Esophagus squamous epithelium (tissue), 5 donors: ENCODE measurements around the gene CAMK1D. TPM values are rescaled to one million over a fixed set of nuclear protein-coding genes. Genes with fewer than 3 reads are reported as not detected.

Source experiments
- DNase-seq: peaks from one replicate; lab custom pipeline; 2025; lab: John Stamatoyannopoulos, UW
- H3K27ac ChIP-seq, 4 donors: fragments of 200-600 bp; sonication (generic); one replicate each; pipeline ENCODE4 v1.5.1; 2016 to 2019; ENCODE audit warnings: mild to moderate bottlenecking in 1 of 4
- H3K27me3 ChIP-seq, 4 donors: fragments of 200-600 bp; sonication (generic); 1 replicate in 3 of 4; 2 replicates in 1 of 4; pipeline versions ENCODE4 v1.5.1 to v1.6.0; 2017 to 2021; ENCODE audit warnings: antibody characterized with exemption in 1 of 4
- H3K36me3 ChIP-seq, 3 donors: fragments of 200-600 bp; sonication (generic); one replicate each; pipeline ENCODE4 v1.5.1; 2016 to 2019
- H3K4me1 ChIP-seq, 3 donors: fragments of 200-600 bp; sonication (generic); one replicate each; pipeline ENCODE4 v1.5.1; 2017 to 2019
- H3K4me3 ChIP-seq, 4 donors: fragments of 200-600 bp; sonication (generic); 1 replicate in 3 of 4; 2 replicates in 1 of 4; pipeline ENCODE4 v1.5.1; 2016 to 2019; ENCODE audit warnings: mild to moderate bottlenecking in 2 of 4, moderate library complexity in 1 of 4
- H3K9me3 ChIP-seq, 3 donors: fragments of 200-600 bp; sonication (generic); one replicate each; pipeline ENCODE4 v1.5.1; 2016 to 2019
- POLR2A ChIP-seq, 4 donors: fragments of 450-650 bp; IDR thresholded peaks; one replicate each; pipeline ENCODE4 v1.6.1; 2017; ENCODE audit warnings: antibody characterized with exemption in 4 of 4, mild to moderate bottlenecking in 4 of 4, moderate library complexity in 3 of 4
- WGBS, 2 donors: methylation state at CpG; one replicate each; pipeline ENCODE4 v1.1.5; 2018; 5-methylcytosine and 5-hydroxymethylcytosine counted together
- intact Hi-C: fragments of 100-400 bp; cut with DNase I; formaldehyde crosslinking; loops from one replicate; pipeline ENCODE4 v1.15.0; 2022
- total RNA-seq, 4 donors: library from RNA; depleted of rRNA; stranded (reverse); fragments of >200 nt; gene quantifications; one replicate each; pipeline ENCODE4 v1.1.0, GENCODE V29; 2016
- TF ChIP-seq, protein P1 (sequence below), 6 experiments: fragments of 450-650 bp in 4 of 6; fragments of 200-600 bp in 2 of 6; sonication (generic) in 2 of 6; IDR thresholded peaks; one replicate each; pipeline ENCODE4 v1.5.1; 2016 to 2019; ENCODE audit warnings: antibody characterized with exemption in 6 of 6, mild to moderate bottlenecking in 4 of 6, moderate library complexity in 4 of 6
- donor health status: DM: yes; HTN: yes; CAD: no.

The CAMK1D gene
- total RNA-seq, 4 donors from 2014 or later, result 3.8 to 11.8 (median 9.9) TPM

DNA sequence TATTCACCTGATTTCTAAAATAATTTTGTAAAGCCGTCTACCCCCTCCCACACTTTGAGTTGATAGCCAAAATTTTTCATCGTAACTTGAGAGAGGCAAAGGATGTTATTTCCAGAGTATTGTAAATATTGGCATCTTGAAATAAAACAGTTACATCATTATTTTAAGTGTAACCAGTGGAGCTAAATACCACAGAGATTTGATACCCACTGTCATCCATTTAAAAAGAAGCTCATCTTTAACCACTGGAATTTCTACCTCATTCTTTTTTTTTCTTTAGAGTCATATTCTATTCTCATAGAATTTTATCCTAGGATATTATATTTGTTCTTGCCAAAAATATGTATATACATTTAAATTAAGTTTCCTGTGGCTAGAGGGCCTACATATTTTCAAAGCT is 48.6 kb downstream of the CAMK1D start:
- no peak for DNase-seq
- WGBS, 2 donors, result 76 to 80% methylated on average over 2 of the region's 2 CpGs
- H3K4me1 ChIP-seq, result peaks cover 0 to 5% (median 0%) of the 10 kb centered on the region in 3 donors

DNA sequence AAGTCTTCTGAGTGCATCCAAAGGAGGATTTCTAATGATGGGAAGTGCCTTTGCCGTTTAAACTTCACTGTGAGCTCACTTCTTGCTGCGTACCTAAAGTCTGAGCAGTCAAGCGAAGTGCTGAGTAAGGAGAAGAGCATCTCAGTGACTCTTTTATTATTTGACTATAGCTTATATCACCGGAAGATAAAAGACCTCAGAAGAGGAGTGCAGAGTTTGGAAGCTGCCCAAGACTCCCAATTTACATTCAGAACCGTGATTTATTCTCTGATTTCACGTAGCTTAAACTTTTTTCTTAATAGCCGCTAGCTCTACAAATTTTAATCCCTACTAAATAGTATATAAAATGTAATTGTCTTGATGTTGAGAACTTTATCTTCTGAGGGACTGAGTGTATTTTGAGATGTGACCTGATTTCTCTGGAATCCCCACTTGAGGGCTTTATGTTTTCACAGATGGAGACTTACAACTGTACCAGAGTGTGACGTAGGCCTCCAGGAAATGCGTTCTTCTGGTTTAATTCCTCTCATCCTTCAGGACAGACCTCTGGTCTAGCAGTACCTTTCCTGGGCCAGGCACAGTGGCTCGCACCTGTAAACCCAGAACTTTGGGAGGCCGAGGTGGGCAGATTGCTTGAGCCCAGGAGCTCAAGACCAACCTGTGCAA is 51.1 kb downstream of the CAMK1D start:
- intact Hi-C loops, result no loop called here
- no peak for DNase-seq

More for the DNA sequence above, 48.6 kb downstream of the CAMK1D start:
- no peaks in the 10 kb centered on the region for H3K9me3 ChIP-seq
- H3K4me3 ChIP-seq, result no peak overlapping the region
- no peak overlapping the region for H3K27ac ChIP-seq
- H3K27me3 ChIP-seq, result no peaks in the 10 kb centered on the region
- intact Hi-C loops, result no loop called here
- no peaks in the 10 kb centered on the region for H3K36me3 ChIP-seq
- TF ChIP-seq, protein P1, sequence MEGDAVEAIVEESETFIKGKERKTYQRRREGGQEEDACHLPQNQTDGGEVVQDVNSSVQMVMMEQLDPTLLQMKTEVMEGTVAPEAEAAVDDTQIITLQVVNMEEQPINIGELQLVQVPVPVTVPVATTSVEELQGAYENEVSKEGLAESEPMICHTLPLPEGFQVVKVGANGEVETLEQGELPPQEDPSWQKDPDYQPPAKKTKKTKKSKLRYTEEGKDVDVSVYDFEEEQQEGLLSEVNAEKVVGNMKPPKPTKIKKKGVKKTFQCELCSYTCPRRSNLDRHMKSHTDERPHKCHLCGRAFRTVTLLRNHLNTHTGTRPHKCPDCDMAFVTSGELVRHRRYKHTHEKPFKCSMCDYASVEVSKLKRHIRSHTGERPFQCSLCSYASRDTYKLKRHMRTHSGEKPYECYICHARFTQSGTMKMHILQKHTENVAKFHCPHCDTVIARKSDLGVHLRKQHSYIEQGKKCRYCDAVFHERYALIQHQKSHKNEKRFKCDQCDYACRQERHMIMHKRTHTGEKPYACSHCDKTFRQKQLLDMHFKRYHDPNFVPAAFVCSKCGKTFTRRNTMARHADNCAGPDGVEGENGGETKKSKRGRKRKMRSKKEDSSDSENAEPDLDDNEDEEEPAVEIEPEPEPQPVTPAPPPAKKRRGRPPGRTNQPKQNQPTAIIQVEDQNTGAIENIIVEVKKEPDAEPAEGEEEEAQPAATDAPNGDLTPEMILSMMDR (IDR thresholded peaks at IDR 0.05), result no peak
- TF ChIP-seq POLR2A (IDR thresholded peaks at IDR 0.05), result no peak

DNA sequence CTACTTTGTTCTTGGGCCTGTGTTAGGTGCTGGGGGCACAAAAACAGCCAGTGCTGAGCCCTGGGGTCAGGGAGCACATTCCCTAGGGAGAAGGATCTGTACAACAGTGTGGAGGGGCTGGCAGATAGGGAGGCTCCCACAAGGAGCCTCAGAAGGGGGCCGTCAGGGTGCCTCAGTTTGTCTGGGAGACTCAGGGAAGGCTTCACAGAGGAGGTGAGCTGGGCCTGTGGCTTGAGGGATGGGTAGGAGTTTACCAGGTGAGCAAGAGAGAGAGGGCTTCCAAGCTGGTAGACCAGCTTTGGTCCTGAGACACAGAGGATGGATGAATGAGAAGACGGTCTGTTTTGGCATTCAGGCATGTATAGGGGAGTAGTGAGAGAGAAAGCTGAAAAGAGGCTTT is 52.1 kb downstream of the CAMK1D start:
- TF ChIP-seq POLR2A (IDR thresholded peaks at IDR 0.05), result no peak
- TF ChIP-seq, protein P1 (IDR thresholded peaks at IDR 0.05), result no peak
- WGBS, 2 donors, result 90 to 94% methylated on average over 2 of the region's 2 CpGs
- no peak for DNase-seq
- Histone ChIP-seq H3K4me1 (peaks cover 0 to 5% (median 0%) of the 10 kb centered on the region in 3 donors), H3K27me3 (no peaks in the 10 kb centered on the region), H3K27ac (no peak overlapping the region), H3K36me3 (no peaks in the 10 kb centered on the region), H3K9me3 (no peaks in the 10 kb centered on the region), H3K4me3 (no peak overlapping the region)
- intact Hi-C loops, result no loop called here

More for the DNA sequence above, 51.1 kb downstream of the CAMK1D start:
- Histone ChIP-seq H3K9me3 (no peaks in the 10 kb centered on the region), H3K4me3 (no peak overlapping the region), H3K27me3 (no peaks in the 10 kb centered on the region), H3K27ac (no peak overlapping the region), H3K36me3 (no peaks in the 10 kb centered on the region), H3K4me1 (peaks cover 0 to 5% (median 0%) of the 10 kb centered on the region in 3 donors)
- WGBS, 2 donors, result 83 to 88% methylated on average over 11 of the region's 11 CpGs
- TF ChIP-seq, protein P1 (IDR thresholded peaks at IDR 0.05), result no peak
- TF ChIP-seq POLR2A (IDR thresholded peaks at IDR 0.05), result no peak

DNA sequence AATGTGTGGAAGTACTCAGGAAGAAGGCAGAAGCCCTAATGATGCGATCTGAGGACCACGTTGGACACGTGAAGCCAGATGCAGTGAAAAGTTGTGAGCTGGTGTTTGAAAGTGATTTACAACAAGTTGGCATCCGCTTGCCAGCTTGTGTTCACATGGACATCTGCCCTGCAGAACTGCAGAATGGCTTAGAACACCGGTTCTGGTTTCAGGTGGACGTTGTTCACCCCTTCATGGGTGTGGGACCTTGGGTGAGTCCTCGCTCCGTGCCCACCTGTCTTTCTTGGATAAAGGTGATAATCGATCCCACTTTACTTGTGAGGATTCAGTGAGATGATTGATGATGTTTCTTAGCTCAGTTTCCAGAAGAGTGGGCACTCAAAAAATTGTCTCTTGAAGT is 53.8 kb downstream of the CAMK1D start:
- TF ChIP-seq, protein P1 (IDR thresholded peaks at IDR 0.05), result no peak
- TF ChIP-seq POLR2A (IDR thresholded peaks at IDR 0.05), result no peak
- 86 to 91% methylated on average over 8 to 9 of the region's 9 CpGs for WGBS, 2 donors

More for the DNA sequence above, 53.8 kb downstream of the CAMK1D start:
- no peaks in the 10 kb centered on the region for H3K4me1 ChIP-seq
- no peaks in the 10 kb centered on the region for H3K9me3 ChIP-seq
- DNase-seq, result no peak
- intact Hi-C loops, result no loop called here
- H3K27me3 ChIP-seq, result no peaks in the 10 kb centered on the region
- H3K36me3 ChIP-seq, result no peaks in the 10 kb centered on the region
- H3K4me3 ChIP-seq, result no peak overlapping the region
- H3K27ac ChIP-seq, result no peak overlapping the region
